OCI-LY3 (cell line): ENCODE measurements around the gene HOXC11.

Experiments used
- H2AFZ ChIP-seq: fragments of 200-600, 300-600 bp; shearing (Covaris generic); 2 replicates; pipeline ENCODE4 v1.6.0; 2014; ENCODE audit warnings: antibody characterized with exemption, low read depth, low read length
- H3K27ac ChIP-seq: fragments of 200-600, 300-600 bp; sonication (generic); 2 replicates; pipeline ENCODE4 v1.5.1; 2014; ENCODE audit warnings: mild to moderate bottlenecking, low read length, moderate library complexity, mixed read lengths
- H3K27me3 ChIP-seq: fragments of 200-600, 300-600 bp; sonication (generic); 2 replicates; pipeline ENCODE4 v1.6.1; 2014; ENCODE audit warnings: low read depth, low read length, mixed read lengths
- H3K36me3 ChIP-seq: fragments of 200-600, 300-600 bp; sonication (generic); replicated peaks from 2 replicates; pipeline ENCODE3; 2014; ENCODE audit warnings: low read depth, low read length, mixed read lengths
- H3K4me1 ChIP-seq: fragments of 300-600, 200-600 bp; sonication (generic); 2 replicates; pipeline ENCODE4 v1.6.1; 2014; ENCODE audit warnings: low read length, mixed read lengths
- H3K4me2 ChIP-seq: fragments of 200-600, 300-600 bp; sonication (generic); 2 replicates; pipeline ENCODE4 v1.6.1; 2014; ENCODE audit warnings: low read length, mixed read lengths
- H3K4me3 ChIP-seq: fragments of 300-600, 200-600 bp; sonication (generic); 2 replicates; pipeline ENCODE4 v1.5.1; 2014; ENCODE audit warnings: antibody characterized with exemption, mild to moderate bottlenecking, low read length, moderate library complexity
- H3K79me2 ChIP-seq: fragments of 300-600, 200-600 bp; shearing (Covaris generic); 2 replicates; pipeline ENCODE4 v1.6.1; 2014; ENCODE audit warnings: mild to moderate bottlenecking, low read length, mixed read lengths
- H3K9ac ChIP-seq: fragments of 300-600, 200-600 bp; shearing (Covaris generic); 2 replicates; pipeline ENCODE4 v1.6.0; 2014; ENCODE audit warnings: mild to moderate bottlenecking, low read length, moderate library complexity
- H3K9me3 ChIP-seq: fragments of 200-600, 300-600 bp; shearing (Covaris generic); 2 replicates; pipeline ENCODE4 v1.6.1; 2014; ENCODE audit warnings: low read length, mixed read lengths; ENCODE audit not compliant: insufficient read depth
- H4K20me1 ChIP-seq: fragments of 200-600, 300-600 bp; sonication (generic); 2 replicates; pipeline ENCODE4 v1.6.1; 2016; ENCODE audit warnings: low read length, mixed read lengths; ENCODE audit not compliant: insufficient read depth
- CTCF ChIP-seq: fragments of 200-600, 300-600 bp; sonication (generic); IDR thresholded peaks from 2 replicates; pipeline ENCODE4 v1.5.1; 2014; ENCODE audit warnings: antibody characterized with exemption, low read length, low read depth
- EZH2phosphoT487 ChIP-seq: fragments of 200-600 bp; shearing (Covaris generic); IDR thresholded peaks from 2 replicates; pipeline ENCODE4 v1.6.1; 2018; ENCODE audit warnings: antibody characterized with exemption, mixed run types, low read depth

Gene HOXC11

GRCh38 chr12:53972152-53972702, 699 bp upstream of the HOXC11 start:
- Histone ChIP-seq H3K9ac (no peak overlapping the region), H3K4me1 (no peaks in the 10 kb centered on the region), H3K79me2 (no peaks in the 10 kb centered on the region), H3K4me3 (no peak overlapping the region), H2AFZ (no peak overlapping the region), H4K20me1 (no peaks in the 10 kb centered on the region), H3K27ac (no peak overlapping the region), H3K4me2 (no peak overlapping the region), H3K27me3 (peaks cover 16% of the 10 kb centered on the region; the same call in 1 of the 2 replicates), H3K36me3 (no peaks in the 10 kb centered on the region), H3K9me3 (no peaks in the 10 kb centered on the region)
- TF ChIP-seq CTCF (no peak), EZH2phosphoT487 (no peak)

GRCh38 chr12:53973236-53974042, 513 bp downstream of the HOXC11 start:
- H3K27ac ChIP-seq = no peak overlapping the region
- H4K20me1 ChIP-seq = no peaks in the 10 kb centered on the region
- H3K4me2 ChIP-seq = no peak overlapping the region
- H3K27me3 ChIP-seq = peaks cover 21% of the 10 kb centered on the region; the same call in 1 of the 2 replicates
- no peaks in the 10 kb centered on the region for H3K9me3 ChIP-seq
- H3K36me3 ChIP-seq = no peaks in the 10 kb centered on the region
- peaks cover 6% of the 10 kb centered on the region; the same call in 1 of the 2 replicates for H3K4me1 ChIP-seq
- no peaks in the 10 kb centered on the region for H3K79me2 ChIP-seq
- no peak overlapping the region for H2AFZ ChIP-seq
- TF ChIP-seq EZH2phosphoT487 = no peak
- no peak for TF ChIP-seq CTCF
- H3K4me3 ChIP-seq = no peak overlapping the region
- no peak overlapping the region for H3K9ac ChIP-seq

- Histone ChIP-seq H2AFZ (no peak within 1 kb of the TSS), H3K4me2 (no peak within 1 kb of the TSS), H3K9ac (no peak within 1 kb of the TSS), H3K79me2 (no peaks in the 10 kb centered on the region), H3K4me3 (no peak within 1 kb of the TSS), H4K20me1 (no peaks in the 10 kb centered on the region), H3K9me3 (no peaks in the 10 kb centered on the region), H3K36me3 (no peaks in the 10 kb centered on the region), H3K27ac (no peak within 1 kb of the TSS), H3K27me3 (peaks cover 15% of the 10 kb centered on the region; the same call in 1 of the 2 replicates), H3K4me1 (peaks cover 6% of the 10 kb centered on the region; the same call in 1 of the 2 replicates)
- no peak for TF ChIP-seq EZH2phosphoT487
- TF ChIP-seq CTCF = no peak
Measured at GRCh38 chr12:53974084-53975063, 1.4 kb downstream of the HOXC11 start, which contains the start of gene HOTAIR. TSS of gene HOTAIR (minus strand) at chr12:53974954.
